Gastrocnemius medialis (tissue), 4 donors: ENCODE measurements around the gene C3orf80.

Experiments
- POLR2A ChIP-seq, 2 donors: fragments of 450-650 bp; IDR thresholded peaks; one replicate each; pipeline ENCODE4 v1.6.1; 2017; ENCODE audit warnings: antibody characterized with exemption in 2 of 2, mild to moderate bottlenecking in 2 of 2, moderate library complexity in 2 of 2
- TF ChIP-seq, protein P1 (sequence below), 5 experiments: fragments of 450-650 bp in 3 of 5; fragments of 200-600 bp in 2 of 5; sonication (generic) in 2 of 5; IDR thresholded peaks in 4 of 5; conservative IDR thresholded peaks in 1 of 5; 1 replicate in 4 of 5; 2 replicates in 1 of 5; pipeline ENCODE4 v1.5.1; 2016 to 2019; ENCODE audit warnings: antibody characterized with exemption in 5 of 5, mild to moderate bottlenecking in 3 of 5, moderate library complexity in 3 of 5

DNA sequence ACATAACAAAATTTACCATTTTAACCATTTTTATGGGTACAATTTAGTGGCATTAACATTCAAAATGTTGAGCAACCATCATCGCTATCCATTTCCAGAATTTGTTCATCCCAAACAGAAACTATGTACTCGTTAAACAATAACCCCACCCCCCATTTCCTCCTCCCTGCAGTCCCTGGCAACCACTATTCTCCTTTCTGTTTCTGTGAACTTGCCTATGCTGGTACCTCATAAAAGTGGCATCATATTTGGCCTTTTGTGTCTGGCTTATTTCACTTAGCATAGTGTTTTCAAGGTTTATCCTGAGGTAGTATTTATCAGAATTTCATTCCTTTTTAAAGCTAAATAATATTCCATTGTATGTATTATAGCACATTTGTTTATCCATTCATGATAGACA is 32.4 kb downstream of the C3orf80 start:
- TF ChIP-seq, protein P1, sequence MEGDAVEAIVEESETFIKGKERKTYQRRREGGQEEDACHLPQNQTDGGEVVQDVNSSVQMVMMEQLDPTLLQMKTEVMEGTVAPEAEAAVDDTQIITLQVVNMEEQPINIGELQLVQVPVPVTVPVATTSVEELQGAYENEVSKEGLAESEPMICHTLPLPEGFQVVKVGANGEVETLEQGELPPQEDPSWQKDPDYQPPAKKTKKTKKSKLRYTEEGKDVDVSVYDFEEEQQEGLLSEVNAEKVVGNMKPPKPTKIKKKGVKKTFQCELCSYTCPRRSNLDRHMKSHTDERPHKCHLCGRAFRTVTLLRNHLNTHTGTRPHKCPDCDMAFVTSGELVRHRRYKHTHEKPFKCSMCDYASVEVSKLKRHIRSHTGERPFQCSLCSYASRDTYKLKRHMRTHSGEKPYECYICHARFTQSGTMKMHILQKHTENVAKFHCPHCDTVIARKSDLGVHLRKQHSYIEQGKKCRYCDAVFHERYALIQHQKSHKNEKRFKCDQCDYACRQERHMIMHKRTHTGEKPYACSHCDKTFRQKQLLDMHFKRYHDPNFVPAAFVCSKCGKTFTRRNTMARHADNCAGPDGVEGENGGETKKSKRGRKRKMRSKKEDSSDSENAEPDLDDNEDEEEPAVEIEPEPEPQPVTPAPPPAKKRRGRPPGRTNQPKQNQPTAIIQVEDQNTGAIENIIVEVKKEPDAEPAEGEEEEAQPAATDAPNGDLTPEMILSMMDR (IDR thresholded peaks at IDR 0.05 in 4 of 5, conservative IDR thresholded peaks at IDR 0.05 in 1 of 5): no peak
- no peak for TF ChIP-seq POLR2A (IDR thresholded peaks at IDR 0.05)
